ENCODE measurements around the gene B2M. TPM values are rescaled to one million over a fixed set of nuclear protein-coding genes. Genes with fewer than 3 reads are reported as not detected.
"Not testable (repeated sequence)": the region's sequence is repeated elsewhere in the genome, so short reads cannot be mapped to it uniquely, and the experiment has no call there.

B2M gene
- total RNA-seq, 2 donors from 2014 or later: 1,354 to 2,259 TPM

GRCh38 chr15:44675911-44676310 lies 35.4 kb upstream of the B2M start:
- H3K36me3 ChIP-seq: no peaks in the 10 kb centered on the region
- no peak for TF ChIP-seq CTCF (IDR thresholded peaks at IDR 0.05)
- no peak for DNase-seq (ENCODE audit: low spot score)
- H3K4me1 ChIP-seq: no peaks in the 10 kb centered on the region
- H3K9me3 ChIP-seq: no peaks in the 10 kb centered on the region
- no peak overlapping the region for H3K27ac ChIP-seq
- H3K4me3 ChIP-seq: no peak overlapping the region
- H3K27me3 ChIP-seq: no peaks in the 10 kb centered on the region

- Histone ChIP-seq H3K27me3 (no peaks in the 10 kb centered on the region), H3K4me1 (no peaks in the 10 kb centered on the region), H3K27ac (no peak overlapping the region), H3K4me3 (no peak overlapping the region), H3K36me3 (no peaks in the 10 kb centered on the region), H3K9me3 (no peaks in the 10 kb centered on the region)
- TF ChIP-seq CTCF (IDR thresholded peaks at IDR 0.05): no peak
- no peak for DNase-seq (ENCODE audit: low spot score)
Measured at GRCh38 chr15:44676676-44677075, 34.6 kb upstream of the B2M start.

DNA sequence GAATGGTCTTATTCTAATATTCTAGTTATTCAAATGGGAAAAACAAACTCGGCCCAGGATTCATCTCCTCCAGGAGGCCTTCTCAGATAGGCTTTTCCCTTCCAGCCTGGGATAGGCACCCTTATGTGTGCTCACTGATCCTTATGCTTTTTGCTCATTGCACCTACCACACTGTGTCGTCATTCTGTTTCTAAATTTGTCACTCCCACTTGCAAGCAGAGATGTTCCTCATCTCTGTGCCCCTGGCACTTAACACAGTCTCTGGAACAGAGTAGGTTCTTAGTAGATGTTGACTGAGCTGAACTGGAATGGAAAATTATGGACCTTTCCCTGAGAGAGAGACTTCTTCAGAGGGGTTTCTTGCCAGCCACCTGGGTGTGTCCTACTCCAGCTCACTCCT lies 29.1 kb upstream of the B2M start:
- no peaks in the 10 kb centered on the region for H3K36me3 ChIP-seq
- H3K4me3 ChIP-seq: no peak overlapping the region
- H3K27me3 ChIP-seq: no peaks in the 10 kb centered on the region
- DNase-seq (ENCODE audit: low spot score): no peak
- H3K27ac ChIP-seq: no peak overlapping the region
- H3K9me3 ChIP-seq: no peaks in the 10 kb centered on the region
- H3K4me1 ChIP-seq: peaks cover 0 to 11% of the 10 kb centered on the region in 2 donors
- no peak for TF ChIP-seq CTCF (IDR thresholded peaks at IDR 0.05)

DNA sequence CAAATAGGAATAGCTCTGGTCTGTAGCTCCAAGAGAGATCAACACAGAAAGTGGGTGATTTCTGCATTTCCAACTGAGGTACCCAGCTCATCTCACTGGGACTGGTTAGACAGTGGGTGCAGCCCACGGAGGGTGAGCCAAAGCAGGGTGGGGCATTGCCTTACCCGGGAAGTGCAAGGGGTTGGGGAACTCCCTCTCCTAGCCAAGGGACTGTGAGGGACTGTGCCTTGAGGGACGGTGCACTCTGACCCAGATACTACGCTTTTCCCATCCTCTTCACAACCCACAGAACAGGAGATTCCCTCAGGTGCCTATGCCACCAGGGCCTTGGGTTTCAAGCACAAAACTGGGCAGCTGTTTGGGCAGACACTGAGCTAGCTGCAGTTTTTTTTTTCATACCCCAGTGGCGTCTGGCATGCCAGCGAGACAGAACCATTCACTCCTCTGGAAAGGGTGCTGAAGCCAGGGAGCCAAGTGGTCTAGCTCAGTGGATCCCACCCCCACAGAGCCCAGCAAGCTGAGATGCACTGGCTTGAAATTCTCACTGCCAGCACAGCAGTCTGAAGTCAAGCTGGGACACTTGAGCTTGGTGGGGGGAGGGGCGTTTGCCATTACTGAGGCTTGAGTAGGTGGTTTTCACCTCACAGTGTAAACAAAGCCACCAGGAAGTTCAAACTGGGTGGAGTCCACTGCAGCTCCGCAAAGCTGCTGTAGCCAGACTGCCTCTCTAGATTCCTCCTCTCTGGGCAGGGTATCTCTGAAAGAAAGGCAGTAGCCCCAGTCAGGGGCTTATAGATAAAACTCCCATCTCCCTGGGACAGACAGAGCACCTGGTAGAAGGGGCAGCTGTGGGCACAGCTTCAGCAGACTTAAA lies 28.3 kb upstream of the B2M start:
- H3K27ac ChIP-seq; H3K9me3 ChIP-seq; H3K36me3 ChIP-seq; DNase-seq (ENCODE audit: low spot score); H3K27me3 ChIP-seq; H3K4me3 ChIP-seq: not testable (repeated sequence)
- peaks cover 0 to 11% of the 10 kb centered on the region in 2 donors for H3K4me1 ChIP-seq

DNA sequence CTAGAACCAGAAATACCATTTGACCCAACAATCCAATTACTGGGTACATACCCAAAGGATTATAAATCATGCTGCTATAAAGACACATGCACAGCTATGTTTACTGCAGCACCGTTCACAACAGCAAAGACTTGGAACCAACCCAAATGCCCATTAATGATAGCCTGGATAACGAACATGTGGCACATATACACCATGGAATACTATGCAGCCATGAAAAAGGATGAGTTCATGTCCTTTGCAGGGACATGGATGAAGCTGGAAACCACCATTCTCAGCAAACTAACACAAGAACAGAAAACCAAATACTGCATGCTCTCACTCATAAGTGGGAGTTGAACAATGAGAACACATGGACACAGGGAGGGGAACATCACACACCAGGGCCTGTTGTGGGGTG lies 22.0 kb upstream of the B2M start:
- H3K36me3 ChIP-seq; H3K27me3 ChIP-seq; H3K4me3 ChIP-seq; DNase-seq (ENCODE audit: low spot score); H3K9me3 ChIP-seq; H3K4me1 ChIP-seq; H3K27ac ChIP-seq: not testable (repeated sequence)

DNA sequence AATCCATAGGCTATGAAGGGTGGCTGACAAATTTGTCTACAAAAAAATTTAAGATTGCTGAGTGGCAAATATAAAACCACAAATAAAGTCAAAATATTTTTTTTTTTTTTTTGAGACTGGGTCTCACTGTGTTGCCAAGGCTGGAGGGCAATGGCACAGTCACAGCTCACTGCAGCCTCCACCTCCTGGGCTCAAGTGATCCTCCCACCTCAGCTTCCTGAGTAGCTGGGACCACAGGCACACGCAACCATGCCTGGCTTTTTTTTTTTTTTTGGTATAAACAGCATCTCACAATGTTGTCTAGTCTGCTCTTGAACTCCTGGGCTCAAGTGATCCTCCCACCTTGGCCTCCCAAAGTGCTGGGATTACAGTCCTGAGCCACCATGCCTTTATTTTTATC lies 21.1 kb upstream of the B2M start:
- not testable (repeated sequence) for H3K9me3 ChIP-seq; H3K27ac ChIP-seq; H3K27me3 ChIP-seq; H3K4me3 ChIP-seq; H3K36me3 ChIP-seq; DNase-seq (ENCODE audit: low spot score); H3K4me1 ChIP-seq

- no peak for DNase-seq (ENCODE audit: low spot score)
- no peaks in the 10 kb centered on the region for H3K27me3 ChIP-seq
- H3K9me3 ChIP-seq: no peaks in the 10 kb centered on the region
- no peak overlapping the region for H3K27ac ChIP-seq
- no peaks in the 10 kb centered on the region for H3K36me3 ChIP-seq
- no peak overlapping the region for H3K4me3 ChIP-seq
- TF ChIP-seq CTCF (IDR thresholded peaks at IDR 0.05): no peak
- no peaks in the 10 kb centered on the region for H3K4me1 ChIP-seq
Measured at GRCh38 chr15:44692659-44693058, 18.7 kb upstream of the B2M start.

Data from right atrium auricular region (tissue), 2 donors.